OCI-LY3 (cell line): ENCODE measurements around the gene GAB2.

Source experiments
- H2AFZ ChIP-seq: fragments of 200-600, 300-600 bp; shearing (Covaris generic); 2 replicates; pipeline ENCODE4 v1.6.0; 2014; ENCODE audit warnings: antibody characterized with exemption, low read depth, low read length
- H3K27ac ChIP-seq: fragments of 200-600, 300-600 bp; sonication (generic); 2 replicates; pipeline ENCODE4 v1.5.1; 2014; ENCODE audit warnings: mild to moderate bottlenecking, low read length, moderate library complexity, mixed read lengths
- H3K27me3 ChIP-seq: fragments of 200-600, 300-600 bp; sonication (generic); 2 replicates; pipeline ENCODE4 v1.6.1; 2014; ENCODE audit warnings: low read depth, low read length, mixed read lengths
- H3K36me3 ChIP-seq: fragments of 200-600, 300-600 bp; sonication (generic); replicated peaks from 2 replicates; pipeline ENCODE3; 2014; ENCODE audit warnings: low read depth, low read length, mixed read lengths
- H3K4me1 ChIP-seq: fragments of 300-600, 200-600 bp; sonication (generic); 2 replicates; pipeline ENCODE4 v1.6.1; 2014; ENCODE audit warnings: low read length, mixed read lengths
- H3K4me2 ChIP-seq: fragments of 200-600, 300-600 bp; sonication (generic); 2 replicates; pipeline ENCODE4 v1.6.1; 2014; ENCODE audit warnings: low read length, mixed read lengths
- H3K4me3 ChIP-seq: fragments of 300-600, 200-600 bp; sonication (generic); 2 replicates; pipeline ENCODE4 v1.5.1; 2014; ENCODE audit warnings: antibody characterized with exemption, mild to moderate bottlenecking, low read length, moderate library complexity
- H3K79me2 ChIP-seq: fragments of 300-600, 200-600 bp; shearing (Covaris generic); 2 replicates; pipeline ENCODE4 v1.6.1; 2014; ENCODE audit warnings: mild to moderate bottlenecking, low read length, mixed read lengths
- H3K9ac ChIP-seq: fragments of 300-600, 200-600 bp; shearing (Covaris generic); 2 replicates; pipeline ENCODE4 v1.6.0; 2014; ENCODE audit warnings: mild to moderate bottlenecking, low read length, moderate library complexity
- H3K9me3 ChIP-seq: fragments of 200-600, 300-600 bp; shearing (Covaris generic); 2 replicates; pipeline ENCODE4 v1.6.1; 2014; ENCODE audit warnings: low read length, mixed read lengths; ENCODE audit not compliant: insufficient read depth
- H4K20me1 ChIP-seq: fragments of 200-600, 300-600 bp; sonication (generic); 2 replicates; pipeline ENCODE4 v1.6.1; 2016; ENCODE audit warnings: low read length, mixed read lengths; ENCODE audit not compliant: insufficient read depth
- CTCF ChIP-seq: fragments of 200-600, 300-600 bp; sonication (generic); IDR thresholded peaks from 2 replicates; pipeline ENCODE4 v1.5.1; 2014; ENCODE audit warnings: antibody characterized with exemption, low read length, low read depth
- EZH2phosphoT487 ChIP-seq: fragments of 200-600 bp; shearing (Covaris generic); IDR thresholded peaks from 2 replicates; pipeline ENCODE4 v1.6.1; 2018; ENCODE audit warnings: antibody characterized with exemption, mixed run types, low read depth

GAB2 gene

GRCh38 chr11:78231962-78232501 is 185.6 kb downstream of the GAB2 start:
- H3K4me1 ChIP-seq: peaks cover 16% of the 10 kb centered on the region
- H3K79me2 ChIP-seq: no peaks in the 10 kb centered on the region
- H4K20me1 ChIP-seq: no peaks in the 10 kb centered on the region
- no peaks in the 10 kb centered on the region for H3K27me3 ChIP-seq
- no peaks in the 10 kb centered on the region for H3K36me3 ChIP-seq
- no peak overlapping the region for H3K27ac ChIP-seq
- no peak overlapping the region for H3K4me2 ChIP-seq
- no peak overlapping the region for H3K9ac ChIP-seq
- H3K4me3 ChIP-seq: no peak overlapping the region
- no peak for TF ChIP-seq CTCF
- no peak overlapping the region for H2AFZ ChIP-seq
- H3K9me3 ChIP-seq: no peaks in the 10 kb centered on the region

- H3K4me3 ChIP-seq: no peak overlapping the region
- no peak overlapping the region for H2AFZ ChIP-seq
- H3K9me3 ChIP-seq: no peaks in the 10 kb centered on the region
- TF ChIP-seq EZH2phosphoT487 (no peak), CTCF (no peak)
- no peaks in the 10 kb centered on the region for H3K27me3 ChIP-seq
- H3K9ac ChIP-seq: no peak overlapping the region
- no peaks in the 10 kb centered on the region for H4K20me1 ChIP-seq
- no peak overlapping the region for H3K4me2 ChIP-seq
- H3K4me1 ChIP-seq: peaks cover 20% of the 10 kb centered on the region
- no peak overlapping the region for H3K27ac ChIP-seq
- H3K36me3 ChIP-seq: no peaks in the 10 kb centered on the region
- H3K79me2 ChIP-seq: no peaks in the 10 kb centered on the region
These were observed 187.3 kb downstream of the GAB2 start for GRCh38 chr11:78230161-78230877.

- H3K4me3 ChIP-seq: no peak overlapping the region
- no peak overlapping the region for H2AFZ ChIP-seq
- peaks cover 27% of the 10 kb centered on the region for H3K4me1 ChIP-seq
- H3K36me3 ChIP-seq: no peaks in the 10 kb centered on the region
- no peak overlapping the region for H3K9ac ChIP-seq
- H3K27ac ChIP-seq: no peak overlapping the region
- H3K79me2 ChIP-seq: no peaks in the 10 kb centered on the region
- H3K4me2 ChIP-seq: no peak overlapping the region
- no peaks in the 10 kb centered on the region for H3K9me3 ChIP-seq
- no peak for TF ChIP-seq EZH2phosphoT487
- TF ChIP-seq CTCF: no peak
- no peaks in the 10 kb centered on the region for H4K20me1 ChIP-seq
- H3K27me3 ChIP-seq: no peaks in the 10 kb centered on the region
These were observed 188.5 kb downstream of the GAB2 start for GRCh38 chr11:78229106-78229505.

GRCh38 chr11:78228467-78228866 is 189.2 kb downstream of the GAB2 start:
- Histone ChIP-seq H2AFZ (no peak overlapping the region), H3K79me2 (no peaks in the 10 kb centered on the region), H3K4me2 (peak overlapping the region; percentile 31; the same call in 1 of the 2 replicates), H3K9me3 (no peaks in the 10 kb centered on the region), H3K4me1 (peaks cover 33% of the 10 kb centered on the region), H3K4me3 (no peak overlapping the region), H3K9ac (no peak overlapping the region), H3K36me3 (no peaks in the 10 kb centered on the region), H3K27ac (no peak overlapping the region), H4K20me1 (no peaks in the 10 kb centered on the region), H3K27me3 (no peaks in the 10 kb centered on the region)
- TF ChIP-seq CTCF: peak; percentile 92
- TF ChIP-seq EZH2phosphoT487: no peak
